IPS-18c (cell line): Measurements from ENCODE around the gene SCN5A.

Experiments used
- H3K4me3 ChIP-seq: 2 replicates; pipeline ENCODE4 v1.7.0; 2013; ENCODE audit warnings: low read depth, mild to moderate bottlenecking, low read length, moderate library complexity; ENCODE audit not compliant: insufficient read depth
- H3K9me3 ChIP-seq: one replicate; pipeline ENCODE4 v1.6.1; 2013; ENCODE audit warnings: mild to moderate bottlenecking, low read length, moderate library complexity; ENCODE audit not compliant: control insufficient read depth, insufficient read depth

Gene SCN5A

DNA sequence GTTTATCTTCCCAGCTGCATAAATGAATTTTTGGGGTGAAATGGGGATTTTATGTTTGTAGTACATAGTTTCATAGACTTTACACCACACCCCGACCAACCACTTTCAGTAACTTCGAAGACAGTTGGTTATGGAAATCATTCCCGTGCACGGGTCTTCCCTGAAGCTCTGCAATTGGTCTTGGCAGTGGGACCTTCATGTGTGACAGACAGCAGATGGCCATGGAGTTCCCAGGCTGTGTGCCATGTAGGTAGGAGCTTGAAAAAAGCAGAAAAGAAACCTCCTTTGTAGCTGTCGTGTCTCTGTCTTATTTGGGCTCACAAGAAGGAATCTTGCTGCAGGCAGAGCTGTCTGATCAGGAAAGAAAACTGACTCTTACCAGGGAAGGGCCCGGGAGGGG is 127.5 kb downstream of the SCN5A start:
- Histone ChIP-seq H3K4me3 (no peak overlapping the region), H3K9me3 (peaks cover 2% of the 10 kb centered on the region)

DNA sequence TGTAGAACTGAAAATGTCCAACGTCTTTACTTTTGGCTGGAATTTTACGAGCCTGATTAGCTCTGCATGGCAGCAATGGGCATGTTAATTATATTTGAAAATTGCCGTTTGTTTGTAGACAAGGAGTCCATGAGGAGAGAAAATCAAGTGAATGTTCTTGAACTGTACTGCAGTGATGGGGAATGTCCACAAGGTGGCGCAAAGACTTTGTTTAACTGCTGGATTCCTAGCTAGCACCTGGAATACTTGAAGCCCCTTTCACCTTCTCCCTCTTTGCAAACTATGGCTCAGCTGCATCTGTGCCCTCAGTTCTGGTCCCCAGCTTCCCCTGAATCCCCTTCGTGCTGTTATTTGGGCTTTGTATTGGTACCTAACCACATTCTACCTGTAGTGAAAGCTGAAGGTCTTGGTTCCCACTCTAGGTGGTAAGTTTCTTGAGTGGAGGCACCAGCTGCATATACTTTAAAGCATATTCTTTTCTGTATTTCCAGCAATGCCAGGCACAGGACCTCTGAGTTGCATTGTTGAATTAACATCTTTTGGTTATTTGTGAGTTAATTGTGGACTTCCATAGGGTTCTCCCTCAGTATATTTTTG is 128.0 kb downstream of the SCN5A start:
- Histone ChIP-seq H3K4me3 (no peak overlapping the region), H3K9me3 (peaks cover 2% of the 10 kb centered on the region)

DNA sequence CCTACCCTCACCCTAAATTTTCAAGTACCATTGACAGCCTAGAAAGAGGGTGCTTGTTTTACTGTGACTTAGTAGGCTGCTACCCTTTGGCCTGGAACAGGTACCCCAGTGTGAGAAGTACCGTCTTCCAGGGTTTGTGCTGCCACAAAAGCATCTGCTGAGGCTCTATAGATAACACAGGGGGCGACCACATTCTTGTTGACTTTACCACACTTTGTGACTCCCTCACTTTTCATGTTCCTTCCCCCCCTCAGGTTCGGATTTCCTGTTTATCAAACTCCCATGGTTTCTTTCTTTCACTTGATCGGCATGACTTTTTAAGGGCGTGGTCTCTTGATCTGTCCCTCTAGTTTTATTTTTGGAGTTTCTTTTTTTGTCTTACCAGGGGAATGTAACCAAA is 129.8 kb downstream of the SCN5A start:
- H3K4me3 ChIP-seq, result no peak overlapping the region
- H3K9me3 ChIP-seq, result peaks cover 2% of the 10 kb centered on the region

DNA sequence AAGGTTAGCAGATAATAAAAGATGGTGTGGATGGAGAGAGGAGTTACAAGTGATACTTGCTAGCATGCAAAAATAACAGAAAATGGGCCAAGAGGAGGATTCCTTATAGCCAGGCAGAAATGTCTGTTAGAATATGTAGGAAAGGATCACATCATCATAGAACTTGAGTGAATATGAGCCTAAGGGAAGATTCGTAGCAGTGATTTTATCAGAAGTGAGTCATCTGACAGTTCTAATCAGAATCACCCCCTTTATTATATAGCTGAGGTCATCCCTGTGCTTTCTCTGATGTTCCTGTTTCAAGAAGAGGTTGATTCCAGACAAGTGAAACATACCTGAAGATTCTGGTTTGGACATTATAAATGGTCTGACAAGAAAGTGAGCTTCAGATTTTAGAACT is 130.5 kb downstream of the SCN5A start:
- peaks cover under 1% of the 10 kb centered on the region for H3K9me3 ChIP-seq
- no peak overlapping the region for H3K4me3 ChIP-seq

DNA sequence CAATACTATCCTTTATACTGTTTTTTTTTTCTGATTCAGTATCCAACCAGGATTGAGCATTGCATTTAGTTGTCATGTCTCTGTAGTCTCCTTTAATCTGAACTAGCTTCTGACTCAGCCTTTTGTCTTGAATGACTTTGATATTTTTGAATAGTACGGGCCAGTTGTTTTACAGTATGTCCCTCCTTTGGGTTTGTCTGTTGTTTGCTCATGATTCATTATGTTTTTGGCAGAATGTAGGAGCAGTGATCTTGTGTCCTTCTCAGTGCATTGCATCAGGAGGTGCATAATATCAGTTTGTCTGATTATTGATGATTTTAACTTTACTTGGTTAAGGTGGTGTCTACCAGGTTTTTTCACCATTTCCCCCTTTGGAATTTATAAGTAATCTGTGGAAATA is 132.8 kb downstream of the SCN5A start:
- Histone ChIP-seq H3K9me3 (no peaks in the 10 kb centered on the region), H3K4me3 (no peak overlapping the region)

DNA sequence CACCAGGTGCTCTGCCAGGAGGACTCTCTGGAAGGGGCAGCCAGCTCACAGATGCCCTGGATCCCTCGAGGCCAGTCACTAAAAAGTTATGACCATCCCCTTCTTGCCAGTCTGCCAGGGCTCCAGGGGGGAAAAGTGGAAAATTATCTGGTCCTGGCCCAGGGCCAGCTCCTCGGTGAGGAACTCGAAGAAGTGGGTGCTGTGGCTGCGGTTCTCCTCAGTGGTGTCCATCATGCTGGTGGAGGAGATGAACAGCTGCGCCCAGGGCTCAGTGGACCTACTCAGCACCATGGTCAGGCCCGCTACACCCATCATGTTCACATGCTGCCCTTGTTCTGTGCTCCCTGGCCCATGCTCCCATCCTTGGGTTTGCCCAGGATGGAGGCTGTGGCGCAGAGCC is 134.1 kb downstream of the SCN5A start:
- H3K9me3 ChIP-seq, result no peaks in the 10 kb centered on the region
- H3K4me3 ChIP-seq, result no peak overlapping the region

DNA sequence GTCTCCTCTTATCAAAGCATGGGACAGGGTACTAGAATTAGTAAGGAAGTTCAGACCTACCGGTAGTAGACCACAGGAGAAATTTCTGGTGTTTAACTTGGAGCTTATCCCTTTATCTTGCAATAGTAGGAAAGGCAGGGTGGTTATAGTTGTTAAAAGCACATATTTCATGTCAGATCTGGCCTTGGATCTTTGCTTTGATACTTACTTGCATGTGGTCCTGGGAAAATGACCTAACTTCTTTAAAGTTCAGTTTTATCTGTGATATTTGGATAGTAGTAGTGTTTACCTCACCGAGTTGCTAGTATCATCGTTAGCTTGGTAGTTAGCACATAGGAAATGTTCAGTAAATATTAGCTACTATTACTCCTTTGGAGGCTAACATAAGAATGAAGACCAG is 137.9 kb downstream of the SCN5A start:
- Histone ChIP-seq H3K4me3 (no peak overlapping the region), H3K9me3 (no peaks in the 10 kb centered on the region)

DNA sequence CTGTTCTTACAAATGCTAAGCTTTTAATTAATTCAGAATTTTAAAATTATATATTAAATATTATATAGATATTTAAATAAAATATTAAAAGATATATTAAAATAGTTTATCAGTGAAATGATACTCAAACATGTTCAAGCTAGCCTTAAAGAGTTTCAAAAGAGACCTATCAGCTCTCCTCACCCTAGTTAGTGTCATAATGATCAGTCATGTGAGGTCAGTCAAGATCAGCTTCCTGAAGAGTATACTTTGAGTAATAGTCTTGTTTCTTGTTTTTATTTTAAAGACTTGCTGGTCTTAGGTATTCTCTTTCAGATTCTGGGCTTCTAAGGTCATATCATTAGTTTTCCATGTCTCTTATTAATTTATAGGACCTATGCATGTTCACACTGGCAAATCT is 138.9 kb downstream of the SCN5A start:
- no peaks in the 10 kb centered on the region for H3K9me3 ChIP-seq
- H3K4me3 ChIP-seq, result no peak overlapping the region

DNA sequence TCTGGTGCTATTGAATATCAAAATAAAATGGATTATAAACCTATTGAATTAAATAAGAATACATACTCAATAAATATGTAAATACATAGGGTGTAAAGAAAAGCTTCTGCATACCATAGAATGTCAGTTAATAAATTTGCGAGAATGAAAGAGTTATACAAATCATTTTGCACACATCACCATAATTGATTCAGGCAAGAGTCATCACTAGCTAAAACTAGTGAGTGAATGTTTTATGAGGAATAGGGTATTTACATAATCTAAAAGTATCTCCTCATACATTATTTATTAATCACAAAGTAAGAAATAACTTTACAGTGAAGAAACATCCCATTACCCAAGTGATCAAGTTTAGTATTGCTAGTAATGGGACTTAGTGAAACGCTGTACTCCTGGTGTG is 139.8 kb downstream of the SCN5A start:
- Histone ChIP-seq H3K9me3 (no peaks in the 10 kb centered on the region), H3K4me3 (no peak overlapping the region)

DNA sequence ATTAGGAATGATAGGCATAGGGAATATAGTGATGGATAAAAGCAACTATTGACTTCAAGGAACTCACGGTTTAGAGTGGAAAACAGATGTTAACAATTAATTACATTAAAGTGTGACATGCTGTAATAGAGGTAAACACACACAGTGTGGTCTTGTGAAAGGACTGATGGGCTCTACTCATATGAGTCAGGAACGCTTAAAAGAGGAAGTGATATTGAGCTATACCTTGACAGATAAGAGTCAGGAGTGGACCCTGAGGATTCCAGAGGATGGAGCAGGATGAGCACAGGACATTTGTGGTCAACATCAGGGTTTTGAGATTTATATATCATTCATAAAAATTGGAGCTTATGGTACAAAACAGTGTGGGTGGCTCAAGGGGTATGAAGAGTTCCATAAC is 142.4 kb downstream of the SCN5A start:
- Histone ChIP-seq H3K9me3 (no peaks in the 10 kb centered on the region), H3K4me3 (no peak overlapping the region)

DNA sequence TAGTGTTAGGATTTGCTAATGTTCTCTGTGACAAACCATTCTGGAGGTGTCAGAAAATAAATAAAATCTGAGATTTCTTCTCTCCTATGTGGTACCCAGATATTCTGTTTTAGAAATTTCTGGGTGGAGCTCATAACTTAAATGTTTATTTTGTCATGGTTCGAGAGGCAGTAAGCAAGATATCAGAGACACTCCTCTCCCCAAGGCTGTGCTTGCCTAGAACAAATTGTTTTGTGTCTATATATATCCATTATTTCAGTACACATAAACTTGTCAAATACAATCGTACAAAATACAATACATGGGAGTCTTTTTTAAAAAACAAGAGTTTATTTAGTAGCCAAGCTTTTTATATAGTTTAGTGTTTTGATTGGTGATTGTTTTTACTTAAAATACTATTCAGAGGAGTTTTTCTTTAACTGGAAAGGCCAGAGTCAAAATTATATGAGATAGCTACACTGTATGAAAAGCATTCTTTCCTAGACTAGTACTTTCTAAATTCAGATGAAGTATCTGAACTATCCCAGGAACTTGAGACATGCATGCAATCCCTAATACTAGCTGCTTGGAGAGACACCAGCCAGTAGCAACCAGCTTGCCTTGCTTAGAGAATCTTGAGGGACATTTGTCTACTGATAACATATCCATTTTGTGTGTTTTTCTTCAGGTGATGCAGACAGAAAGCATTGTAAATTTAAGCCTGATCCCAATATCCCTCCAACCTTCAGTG is 148.6 kb downstream of the SCN5A start:
- Histone ChIP-seq H3K4me3 (no peak overlapping the region), H3K9me3 (no peaks in the 10 kb centered on the region)
